ENCODE measurements around the gene SLC9A3.

The SLC9A3 gene

GRCh38 chr5:497871-498509 is 26.3 kb downstream of the SLC9A3 start (continued):
- no peak for TF ChIP-seq ZNF26 (tag by site-specific recombination; IDR thresholded peaks at IDR 0.05)

GRCh38 chr5:497090-497700 is 27.1 kb downstream of the SLC9A3 start:
- TF ChIP-seq ZNF658 (tag by site-specific recombination; IDR thresholded peaks at IDR 0.05) (no peak), ZNF335 (tag by site-specific recombination; conservative IDR thresholded peaks at IDR 0.05) (no peak), ZNF311 (tag by site-specific recombination; IDR thresholded peaks at IDR 0.05; ENCODE audit: borderline replicate concordance) (no peak), PRDM2 (tag by site-specific recombination; IDR thresholded peaks at IDR 0.05; ENCODE audit: borderline replicate concordance) (no peak), ZXDB (tag by site-specific recombination; IDR thresholded peaks at IDR 0.05) (no peak), ZNF146 (tag by site-specific recombination; IDR thresholded peaks at IDR 0.05) (no peak), ZNF341 (tag by site-specific recombination; IDR thresholded peaks at IDR 0.05; ENCODE audit: low read depth) (no peak), GLIS2 (tag by site-specific recombination; IDR thresholded peaks at IDR 0.05) (no peak), ZNF560 (tag by site-specific recombination; IDR thresholded peaks at IDR 0.05; ENCODE audit: borderline replicate concordance) (no peak), ZNF350 (tag by site-specific recombination; IDR thresholded peaks at IDR 0.05) (no peak), ZNF274 (IDR thresholded peaks at IDR 0.05; ENCODE audit: low read length) (no peak), ZNF274 (tag by site-specific recombination; IDR thresholded peaks at IDR 0.05; ENCODE audit: borderline replicate concordance) (no peak), ZBTB17 (tag by site-specific recombination; IDR thresholded peaks at IDR 0.05) (no peak), ZFHX2 (tag by site-specific recombination; conservative IDR thresholded peaks at IDR 0.05) (no peak), ZIC2 (tag by site-specific recombination; IDR thresholded peaks at IDR 0.05) (no peak), PRDM1 (tag by site-specific recombination; IDR thresholded peaks at IDR 0.05) (no peak), ZNF837 (tag by site-specific recombination; IDR thresholded peaks at IDR 0.05) (no peak), KLF9 (tag by site-specific recombination; IDR thresholded peaks at IDR 0.05; ENCODE audit: low read depth) (no peak)
- ChIA-PET CTCF (no interaction called here), POLR2A (no interaction called here)
- no peaks in the 10 kb centered on the region for H3K36me3 ChIP-seq (ENCODE audit: control insufficient read depth in 2 of 2, insufficient read depth in 1 of 2, low read length in 2 of 2)
- no peak overlapping the region for H3K27ac ChIP-seq (ENCODE audit: extremely low read depth, low read depth, low read length)
- no peaks in the 10 kb centered on the region for H3K4me1 ChIP-seq (ENCODE audit: control insufficient read depth, insufficient read depth, low read length)
- no peak overlapping the region for H3K4me3 ChIP-seq (ENCODE audit: low read depth, low read length)
- H3K9me3 ChIP-seq (ENCODE audit: control insufficient read depth, insufficient read depth, low read depth, low read length): no peaks in the 10 kb centered on the region
